Uterine smooth muscle cell (primary cell): Measurements from ENCODE around the gene SUPV3L1. TPM values are rescaled to one million over a fixed set of nuclear protein-coding genes. Genes with fewer than 3 reads are reported as not detected.

Experiments
- total RNA-seq: library from RNA; depleted of rRNA; stranded (reverse); fragments of >200 nt; gene quantifications from 2 replicates; pipeline ENCODE4 v1.2.3, GENCODE V29; 2014

Gene SUPV3L1
- total RNA-seq, result 35.7 and 54.7 TPM in 2 replicates

DNA sequence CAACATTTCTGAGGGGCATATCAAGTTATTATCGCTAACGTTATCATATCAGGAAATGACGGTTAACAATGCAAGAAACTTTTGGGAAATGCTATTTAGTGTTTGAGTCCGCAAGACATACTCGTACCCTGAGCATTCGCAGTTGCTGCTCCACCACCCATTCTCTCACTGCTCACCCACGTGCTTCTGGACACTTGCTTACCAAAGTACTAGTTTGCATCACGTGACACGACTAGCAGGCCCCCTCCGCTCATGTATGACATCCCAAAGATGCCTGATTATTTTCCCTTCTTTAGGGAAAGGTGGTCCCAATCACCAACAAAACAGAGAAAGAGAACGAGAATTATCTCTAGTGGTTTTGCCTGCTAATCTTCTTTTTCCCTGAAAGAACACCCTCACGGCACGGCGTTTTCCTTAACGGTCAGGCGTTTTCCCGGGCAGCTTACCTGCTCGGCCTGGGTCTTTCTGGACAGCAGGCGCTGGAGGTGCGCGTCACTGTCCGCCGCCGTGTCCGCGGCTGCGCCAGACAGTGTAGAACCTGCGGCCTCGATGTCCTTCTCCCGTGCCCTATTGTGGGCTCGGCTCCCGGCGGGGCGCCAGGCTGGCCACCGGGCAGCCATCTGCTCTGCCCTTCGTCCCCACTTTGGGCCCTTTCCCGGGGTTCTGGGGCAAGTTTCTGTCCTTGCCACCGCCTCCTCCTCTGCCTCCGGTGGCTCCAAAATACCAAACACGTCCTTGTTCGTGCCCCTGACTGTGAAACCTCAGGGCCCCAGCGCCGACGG, at the start of gene SUPV3L1:
Gene SUPV3L1 (plus strand): TSS at position 492 of the 782 bp plus-strand sequence. CDS start 58 bp downstream, at position 550.

GRCh38 chr10:69220041-69220451, 40.0 kb downstream of the SUPV3L1 start, which contains the start of gene HKDC1:
TSS of gene HKDC1 (plus strand) at chr10:69220332. CDS start at chr10:69220436, 104 bp downstream.

Other genes starting within 250 kb of the SUPV3L1 start
- gene DDX21, start 224.1 kb upstream of the SUPV3L1 start, total RNA-seq, result 74.0 and 107 TPM in 2 replicates
- 42.2 and 55.6 TPM in 2 replicates for gene KIFBP, start 191.4 kb upstream of the SUPV3L1 start, total RNA-seq
- 28.6 and 94.5 TPM in 2 replicates for gene SRGN, start 92.1 kb upstream of the SUPV3L1 start, total RNA-seq
- 44.9 and 49.0 TPM in 2 replicates for gene VPS26A, start 56.1 kb upstream of the SUPV3L1 start, total RNA-seq
- 1.3 and 10.6 TPM in 2 replicates for gene HKDC1, start 40.1 kb downstream of the SUPV3L1 start, total RNA-seq
- gene HK1, start 98.3 kb downstream of the SUPV3L1 start, total RNA-seq, result 129 and 210 TPM in 2 replicates
- 0.12 TPM in 1 of 2 replicates, not detected in the other for gene TACR2, start 236.7 kb downstream of the SUPV3L1 start, total RNA-seq